ENCODE results near the gene C1R. TPM values are rescaled to one million over a fixed set of nuclear protein-coding genes. Genes with fewer than 3 reads are reported as not detected.

The C1R gene
- total RNA-seq, 1 experiment from 2014 or later: 11.5 TPM

GRCh38 chr12:7121324-7121723 is 29.1 kb upstream of the C1R start:
- H2AFZ ChIP-seq (ENCODE audit: low read length): no peak overlapping the region
- H3K9ac ChIP-seq (ENCODE audit: extremely low read depth, insufficient read length, low read length): no peak overlapping the region
- WGBS (ENCODE audit: extremely low coverage, insufficient read length, low lambda C conversion rate): no CpG with 5 or more reads among the region's 5 CpGs
- H2BK12ac ChIP-seq (ENCODE audit: insufficient read length, low read depth, low read length): no peak overlapping the region
- no peaks in the 10 kb centered on the region for H3K27me3 ChIP-seq (ENCODE audit: insufficient read depth, low read length)
- H4K20me1 ChIP-seq (ENCODE audit: control insufficient read depth, insufficient read depth, insufficient read length): no peaks in the 10 kb centered on the region
- no peak overlapping the region for H4K91ac ChIP-seq (ENCODE audit: insufficient read length, low read depth, low read length)
- no peak overlapping the region for H3K27ac ChIP-seq (ENCODE audit: insufficient read length, low read depth, low read length)
- no peak overlapping the region for H2BK20ac ChIP-seq (ENCODE audit: low read depth, low read length, poor library complexity, severe bottlenecking)
- no peak overlapping the region for H3K4me2 ChIP-seq (ENCODE audit: insufficient read depth, insufficient read length, low read length)
- no peak overlapping the region for H3K18ac ChIP-seq (ENCODE audit: insufficient read length, low read depth, low read length)
- no peak overlapping the region for H3T11ph ChIP-seq (ENCODE audit: low read length)
- H4K8ac ChIP-seq (replicated peaks; ENCODE audit: insufficient read length, low read depth, low read length): no peak overlapping the region
- no peaks in the 10 kb centered on the region for H3K4me1 ChIP-seq (ENCODE audit: insufficient read depth, low read length)
- no peak overlapping the region for H2BK5ac ChIP-seq (ENCODE audit: insufficient read length, low read length)
- H3K14ac ChIP-seq (ENCODE audit: insufficient read depth, low read length): no peak overlapping the region
- TF ChIP-seq, protein P1, sequence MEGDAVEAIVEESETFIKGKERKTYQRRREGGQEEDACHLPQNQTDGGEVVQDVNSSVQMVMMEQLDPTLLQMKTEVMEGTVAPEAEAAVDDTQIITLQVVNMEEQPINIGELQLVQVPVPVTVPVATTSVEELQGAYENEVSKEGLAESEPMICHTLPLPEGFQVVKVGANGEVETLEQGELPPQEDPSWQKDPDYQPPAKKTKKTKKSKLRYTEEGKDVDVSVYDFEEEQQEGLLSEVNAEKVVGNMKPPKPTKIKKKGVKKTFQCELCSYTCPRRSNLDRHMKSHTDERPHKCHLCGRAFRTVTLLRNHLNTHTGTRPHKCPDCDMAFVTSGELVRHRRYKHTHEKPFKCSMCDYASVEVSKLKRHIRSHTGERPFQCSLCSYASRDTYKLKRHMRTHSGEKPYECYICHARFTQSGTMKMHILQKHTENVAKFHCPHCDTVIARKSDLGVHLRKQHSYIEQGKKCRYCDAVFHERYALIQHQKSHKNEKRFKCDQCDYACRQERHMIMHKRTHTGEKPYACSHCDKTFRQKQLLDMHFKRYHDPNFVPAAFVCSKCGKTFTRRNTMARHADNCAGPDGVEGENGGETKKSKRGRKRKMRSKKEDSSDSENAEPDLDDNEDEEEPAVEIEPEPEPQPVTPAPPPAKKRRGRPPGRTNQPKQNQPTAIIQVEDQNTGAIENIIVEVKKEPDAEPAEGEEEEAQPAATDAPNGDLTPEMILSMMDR (conservative IDR thresholded peaks at IDR 0.05): no peak
- no peaks in the 10 kb centered on the region; a peak in 1 of 7 replicates for H3K36me3 Mint-ChIP-seq (ENCODE audit: insufficient read depth in 1 of 3, low read depth in 3 of 3)
- peaks cover 8% of the 10 kb centered on the region for H3K27me3 Mint-ChIP-seq (ENCODE audit: low read depth)
- H3K23ac ChIP-seq (ENCODE audit: insufficient read length, low read depth, low read length): no peak overlapping the region
- H2AK5ac ChIP-seq (ENCODE audit: insufficient read length, low read length): no peak overlapping the region
- H3K23me2 ChIP-seq (ENCODE audit: insufficient read length, low read depth, low read length, poor library complexity, severe bottlenecking): no peaks in the 10 kb centered on the region
- no peak overlapping the region for H3K4me3 Mint-ChIP-seq
- peaks cover 3 to 11% of the 10 kb centered on the region in 2 experiments; a peak in 3 of 4 replicates for H3K4me1 Mint-ChIP-seq
- H3K9me3 Mint-ChIP-seq: no peaks in the 10 kb centered on the region
- H2BK15ac ChIP-seq (ENCODE audit: low read depth, low read length): no peak overlapping the region
- H4K5ac ChIP-seq (ENCODE audit: insufficient read length, low read depth, low read length): no peak overlapping the region
- H3K9me3 ChIP-seq (ENCODE audit: control insufficient read depth, low read depth, low read length): no peaks in the 10 kb centered on the region
- H3K4ac ChIP-seq (ENCODE audit: low read depth, low read length): no peak overlapping the region
- no peak overlapping the region for H2BK120ac ChIP-seq (ENCODE audit: low read depth, low read length, poor library complexity, severe bottlenecking)
- H3K27ac Mint-ChIP-seq: no peak overlapping the region
- DNase-seq: no peak
- H3K79me2 ChIP-seq (ENCODE audit: insufficient read depth, low read length): no peaks in the 10 kb centered on the region
- H3K79me1 ChIP-seq (ENCODE audit: insufficient read depth, low read depth, low read length, poor library complexity, severe bottlenecking): no peaks in the 10 kb centered on the region
- H3K56ac ChIP-seq (ENCODE audit: insufficient read length, low read depth, low read length): no peak overlapping the region

Data from H9 (cell line).